ENCODE measurements around the gene PPIF. TPM values are rescaled to one million over a fixed set of nuclear protein-coding genes. Genes with fewer than 3 reads are reported as not detected.

Gene PPIF
- total and polyA plus RNA-seq, 2 of the 13 experiments (the other 11 are each of a cell fraction or from before 2014, with no cell fraction given) = 147 to 157 TPM

DNA sequence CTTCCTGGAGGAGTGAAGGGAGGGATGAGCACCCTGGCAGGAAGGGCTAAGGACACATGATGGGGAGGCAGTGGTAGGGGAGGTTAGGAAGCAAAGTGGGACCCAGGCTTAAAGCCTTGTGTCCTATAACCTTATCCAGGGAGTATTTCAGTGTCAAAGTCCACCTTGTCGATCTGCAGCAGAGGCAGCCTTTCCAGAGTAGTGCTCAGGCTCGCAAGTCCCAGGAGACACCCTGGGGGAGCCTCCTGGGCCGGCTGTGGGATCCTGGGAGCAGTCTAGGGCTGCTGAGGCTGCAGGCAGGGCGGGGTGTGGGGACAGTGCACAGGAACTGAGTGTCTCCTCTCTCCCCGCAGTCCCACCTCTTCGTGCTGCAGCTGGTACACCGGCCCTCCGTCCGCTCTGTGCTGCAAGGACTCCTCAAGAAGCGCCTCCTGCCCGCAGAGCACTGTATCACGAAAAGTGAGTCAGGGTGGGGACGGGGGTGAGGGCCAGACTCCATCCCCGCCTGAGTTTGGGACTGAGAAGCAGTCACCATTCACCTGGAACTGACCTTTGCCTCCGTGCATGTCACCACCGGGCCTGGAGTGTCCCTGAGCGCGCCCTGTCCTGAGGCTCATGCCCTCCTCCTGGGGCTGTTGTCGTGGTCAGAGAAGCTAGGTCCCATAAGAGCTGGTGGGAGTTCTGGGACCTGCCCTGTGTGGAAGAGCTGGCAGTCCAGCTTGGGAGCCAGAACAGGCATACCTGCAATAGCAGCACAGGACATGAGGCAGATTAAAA, 45.3 kb upstream of the PPIF start (continued):
- TF ChIP-seq, protein P1, sequence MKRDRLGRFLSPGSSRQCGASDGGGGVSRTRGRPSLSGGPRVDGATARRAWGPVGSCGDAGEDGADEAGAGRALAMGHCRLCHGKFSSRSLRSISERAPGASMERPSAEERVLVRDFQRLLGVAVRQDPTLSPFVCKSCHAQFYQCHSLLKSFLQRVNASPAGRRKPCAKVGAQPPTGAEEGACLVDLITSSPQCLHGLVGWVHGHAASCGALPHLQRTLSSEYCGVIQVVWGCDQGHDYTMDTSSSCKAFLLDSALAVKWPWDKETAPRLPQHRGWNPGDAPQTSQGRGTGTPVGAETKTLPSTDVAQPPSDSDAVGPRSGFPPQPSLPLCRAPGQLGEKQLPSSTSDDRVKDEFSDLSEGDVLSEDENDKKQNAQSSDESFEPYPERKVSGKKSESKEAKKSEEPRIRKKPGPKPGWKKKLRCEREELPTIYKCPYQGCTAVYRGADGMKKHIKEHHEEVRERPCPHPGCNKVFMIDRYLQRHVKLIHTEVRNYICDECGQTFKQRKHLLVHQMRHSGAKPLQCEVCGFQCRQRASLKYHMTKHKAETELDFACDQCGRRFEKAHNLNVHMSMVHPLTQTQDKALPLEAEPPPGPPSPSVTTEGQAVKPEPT (CRISPR knock-in tag; IDR thresholded peaks at IDR 0.05; ENCODE audit: low read depth) = no peak
- no peak for TF ChIP-seq ATF7-NPFF (CRISPR knock-in tag; IDR thresholded peaks at IDR 0.05; ENCODE audit: low read depth)
- TF ChIP-seq, protein P2, sequence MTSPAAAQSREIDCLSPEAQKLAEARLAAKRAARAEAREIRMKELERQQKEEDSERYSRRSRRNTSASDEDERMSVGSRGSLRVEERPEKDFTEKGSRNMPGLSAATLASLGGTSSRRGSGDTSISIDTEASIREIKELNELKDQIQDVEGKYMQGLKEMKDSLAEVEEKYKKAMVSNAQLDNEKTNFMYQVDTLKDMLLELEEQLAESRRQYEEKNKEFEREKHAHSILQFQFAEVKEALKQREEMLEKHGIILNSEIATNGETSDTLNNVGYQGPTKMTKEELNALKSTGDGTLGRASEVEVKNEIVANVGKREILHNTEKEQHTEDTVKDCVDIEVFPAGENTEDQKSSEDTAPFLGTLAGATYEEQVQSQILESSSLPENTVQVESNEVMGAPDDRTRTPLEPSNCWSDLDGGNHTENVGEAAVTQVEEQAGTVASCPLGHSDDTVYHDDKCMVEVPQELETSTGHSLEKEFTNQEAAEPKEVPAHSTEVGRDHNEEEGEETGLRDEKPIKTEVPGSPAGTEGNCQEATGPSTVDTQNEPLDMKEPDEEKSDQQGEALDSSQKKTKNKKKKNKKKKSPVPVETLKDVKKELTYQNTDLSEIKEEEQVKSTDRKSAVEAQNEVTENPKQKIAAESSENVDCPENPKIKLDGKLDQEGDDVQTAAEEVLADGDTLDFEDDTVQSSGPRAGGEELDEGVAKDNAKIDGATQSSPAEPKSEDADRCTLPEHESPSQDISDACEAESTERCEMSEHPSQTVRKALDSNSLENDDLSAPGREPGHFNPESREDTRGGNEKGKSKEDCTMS (CRISPR knock-in tag; conservative IDR thresholded peaks at IDR 0.05) = no peak

DNA sequence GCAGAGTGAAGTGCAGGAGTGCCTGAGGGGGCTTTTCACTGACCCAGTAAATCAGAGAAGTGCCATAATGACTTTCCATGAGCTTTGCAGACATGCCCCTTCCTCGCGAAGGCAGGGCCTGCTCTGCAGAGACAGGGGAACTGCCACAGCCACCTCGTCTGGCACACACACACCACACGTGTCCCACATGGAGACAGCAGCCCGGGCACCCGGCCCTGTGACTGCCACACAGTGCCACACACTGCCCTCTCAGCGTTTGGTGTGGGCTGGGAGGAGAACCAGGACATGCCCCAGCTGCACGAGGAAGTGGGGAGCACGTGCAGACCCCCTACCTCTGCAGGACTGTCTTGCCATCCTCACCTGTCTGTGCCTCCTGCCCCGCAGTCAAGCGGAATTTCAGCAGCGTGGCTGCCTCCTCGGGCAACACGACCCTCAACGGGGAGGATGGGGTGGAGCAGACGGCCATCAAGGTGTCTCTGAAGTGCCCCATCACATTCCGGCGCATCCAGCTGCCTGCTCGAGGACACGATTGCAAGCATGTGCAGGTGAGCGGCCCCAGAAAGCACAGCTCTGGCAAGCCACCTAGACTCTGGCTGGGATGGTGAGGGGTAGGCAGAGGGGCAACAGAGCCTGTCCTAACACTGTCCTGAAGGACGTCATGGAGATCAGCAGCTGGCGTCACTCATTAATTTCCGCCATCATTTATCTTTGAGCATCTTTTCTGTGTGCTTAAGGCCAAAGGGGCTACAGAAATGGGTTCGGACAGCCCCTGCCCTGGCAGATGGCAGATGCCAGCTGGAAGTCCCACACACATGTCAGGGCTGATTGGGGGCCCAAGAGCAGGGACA, 43.4 kb upstream of the PPIF start:
- ATAC-seq (no peak), DNase-seq (ENCODE audit: low spot score) (no peak), FAIRE-seq (no peak)
- H2AFZ ChIP-seq (ENCODE audit: low read length) = no peak overlapping the region
- no peaks in the 10 kb centered on the region for H3K27me3 ChIP-seq (ENCODE audit: control insufficient read depth in 1 of 2, insufficient read depth in 2 of 2, low read length in 2 of 2)
- peaks cover 11% of the 10 kb centered on the region; the same call in 1 of the 2 replicates for H3K4me1 ChIP-seq (ENCODE audit: insufficient read depth, low read length)
- BruUV-seq (replicated peaks) = no TSS peak
- ChIA-PET CTCF (ENCODE audit: low intra/inter-chr PET ratio, low total read pairs) (no interaction called here), POLR2A (no interaction called here)
- H3K9ac ChIP-seq (ENCODE audit: insufficient read depth, low read depth, low read length) = no peak overlapping the region
- H3K4me2 ChIP-seq (ENCODE audit: low read depth, low read length) = no peak overlapping the region
- TF ChIP-seq FOXM1 (CRISPR knock-in tag; IDR thresholded peaks at IDR 0.05) = no peak
- TF ChIP-seq PTBP1 (IDR thresholded peaks at IDR 0.05; ENCODE audit: low read depth, low read length, poor library complexity, severe bottlenecking) = no peak
- TF ChIP-seq AGO2 (optimal IDR thresholded peaks at IDR 0.05; ENCODE audit: low read depth, low read length) = peak; percentile 47
- TF ChIP-seq, protein P3, sequence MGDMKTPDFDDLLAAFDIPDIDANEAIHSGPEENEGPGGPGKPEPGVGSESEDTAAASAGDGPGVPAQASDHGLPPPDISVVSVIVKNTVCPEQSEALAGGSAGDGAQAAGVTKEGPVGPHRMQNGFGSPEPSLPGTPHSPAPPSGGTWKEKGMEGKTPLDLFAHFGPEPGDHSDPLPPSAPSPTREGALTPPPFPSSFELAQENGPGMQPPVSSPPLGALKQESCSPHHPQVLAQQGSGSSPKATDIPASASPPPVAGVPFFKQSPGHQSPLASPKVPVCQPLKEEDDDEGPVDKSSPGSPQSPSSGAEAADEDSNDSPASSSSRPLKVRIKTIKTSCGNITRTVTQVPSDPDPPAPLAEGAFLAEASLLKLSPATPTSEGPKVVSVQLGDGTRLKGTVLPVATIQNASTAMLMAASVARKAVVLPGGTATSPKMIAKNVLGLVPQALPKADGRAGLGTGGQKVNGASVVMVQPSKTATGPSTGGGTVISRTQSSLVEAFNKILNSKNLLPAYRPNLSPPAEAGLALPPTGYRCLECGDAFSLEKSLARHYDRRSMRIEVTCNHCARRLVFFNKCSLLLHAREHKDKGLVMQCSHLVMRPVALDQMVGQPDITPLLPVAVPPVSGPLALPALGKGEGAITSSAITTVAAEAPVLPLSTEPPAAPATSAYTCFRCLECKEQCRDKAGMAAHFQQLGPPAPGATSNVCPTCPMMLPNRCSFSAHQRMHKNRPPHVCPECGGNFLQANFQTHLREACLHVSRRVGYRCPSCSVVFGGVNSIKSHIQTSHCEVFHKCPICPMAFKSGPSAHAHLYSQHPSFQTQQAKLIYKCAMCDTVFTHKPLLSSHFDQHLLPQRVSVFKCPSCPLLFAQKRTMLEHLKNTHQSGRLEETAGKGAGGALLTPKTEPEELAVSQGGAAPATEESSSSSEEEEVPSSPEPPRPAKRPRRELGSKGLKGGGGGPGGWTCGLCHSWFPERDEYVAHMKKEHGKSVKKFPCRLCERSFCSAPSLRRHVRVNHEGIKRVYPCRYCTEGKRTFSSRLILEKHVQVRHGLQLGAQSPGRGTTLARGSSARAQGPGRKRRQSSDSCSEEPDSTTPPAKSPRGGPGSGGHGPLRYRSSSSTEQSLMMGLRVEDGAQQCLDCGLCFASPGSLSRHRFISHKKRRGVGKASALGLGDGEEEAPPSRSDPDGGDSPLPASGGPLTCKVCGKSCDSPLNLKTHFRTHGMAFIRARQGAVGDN (CRISPR knock-in tag; IDR thresholded peaks at IDR 0.05) = 0 out of 2 replicates have a peak, but pooled peaks have one; percentile 17
- no peak for TF ChIP-seq ZNF652 (CRISPR knock-in tag; IDR thresholded peaks at IDR 0.05; ENCODE audit: borderline replicate concordance, low read depth)
- peak; percentile 82 for TF ChIP-seq RBM22 (optimal IDR thresholded peaks at IDR 0.05; ENCODE audit: low read length)
- H3K9me3 ChIP-seq (ENCODE audit: low read length) = no peaks in the 10 kb centered on the region
- H3K4me3 ChIP-seq (replicated peaks in 1 of 3; ENCODE audit: insufficient read depth in 1 of 3, low read depth in 2 of 3, low read length in 3 of 3) = no peak overlapping the region
- intact Hi-C loops (cut with micrococcal nuclease; ENCODE audit: unreplicated experiment) (no loop called here), in situ Hi-C loops (cut with HindIII; ENCODE audit: extremely low pct_ligation_motif_present, low pct_unique_long_range_greater_than_20kb) (no loop called here)
- H4K20me1 ChIP-seq (ENCODE audit: insufficient read depth, low read length) = no peaks in the 10 kb centered on the region; the same call in 1 of the 2 replicates
- 97% methylated on average over 4 of the region's 25 CpGs for WGBS (ENCODE audit: low lambda C conversion rate)
- no peak overlapping the region for H3K27ac ChIP-seq (ENCODE audit: extremely low read length, insufficient read depth, low read length)
- H3K36me3 ChIP-seq (replicated peaks in 1 of 2; ENCODE audit: control insufficient read depth in 1 of 2, insufficient read depth in 2 of 2, low read length in 2 of 2) = peaks cover 68 to 94% of the 10 kb centered on the region in 2 experiments
- no peaks in the 10 kb centered on the region for H3K79me2 ChIP-seq (ENCODE audit: insufficient read depth, low read length)

All from HepG2 (cell line).